GM03348 (cell line): Measurements from ENCODE around the gene SH3RF3.

Source experiments
- DNase-seq: peaks from one replicate; pipeline ENCODE4 v3.0.0; 2012; ENCODE audit warnings: low spot score

Gene SH3RF3

GRCh38 chr2:109436610-109437225, 307.7 kb downstream of the SH3RF3 start:
- no peak for DNase-seq

GRCh38 chr2:109437325-109438090, 308.5 kb downstream of the SH3RF3 start:
- no peak for DNase-seq

GRCh38 chr2:109438146-109438545, 309.1 kb downstream of the SH3RF3 start:
- no peak for DNase-seq

GRCh38 chr2:109438773-109439389, 309.9 kb downstream of the SH3RF3 start:
- peak; percentile 86 for DNase-seq

- DNase-seq: no peak
Measured at GRCh38 chr2:109439390-109439786, 310.4 kb downstream of the SH3RF3 start.

- DNase-seq: no peak
Measured at GRCh38 chr2:109439986-109440385, 311.0 kb downstream of the SH3RF3 start.

- no peak for DNase-seq
Measured at GRCh38 chr2:109440499-109441156, 311.6 kb downstream of the SH3RF3 start.

GRCh38 chr2:109442715-109443319, 313.8 kb downstream of the SH3RF3 start:
- DNase-seq: no peak

GRCh38 chr2:109444916-109445315, 315.9 kb downstream of the SH3RF3 start:
- no peak for DNase-seq

- peak; percentile 32 for DNase-seq
Measured at GRCh38 chr2:109446278-109447131, 317.5 kb downstream of the SH3RF3 start.

- DNase-seq: peak; percentile 90
Measured at GRCh38 chr2:109447251-109447661, 318.3 kb downstream of the SH3RF3 start.

- DNase-seq: no peak
Measured at GRCh38 chr2:109447776-109448175, 318.8 kb downstream of the SH3RF3 start.

- DNase-seq: no peak
Measured at GRCh38 chr2:109448207-109448606, 319.2 kb downstream of the SH3RF3 start.

GRCh38 chr2:109448946-109449788, 320.2 kb downstream of the SH3RF3 start:
- peak; percentile 29 for DNase-seq

GRCh38 chr2:109450574-109451273, 321.7 kb downstream of the SH3RF3 start:
- DNase-seq: no peak

- DNase-seq: no peak
Measured at GRCh38 chr2:109451671-109452070, 322.7 kb downstream of the SH3RF3 start.

- no peak for DNase-seq
Measured at GRCh38 chr2:109452318-109453305, 323.6 kb downstream of the SH3RF3 start.

GRCh38 chr2:109453371-109453995, 324.5 kb downstream of the SH3RF3 start:
- no peak for DNase-seq
